ENCODE measurements around the gene EEF2KMT.
"Not testable (repeated sequence)": the region's sequence is repeated elsewhere in the genome, so short reads cannot be mapped to it uniquely, and the experiment has no call there.

EEF2KMT gene

DNA sequence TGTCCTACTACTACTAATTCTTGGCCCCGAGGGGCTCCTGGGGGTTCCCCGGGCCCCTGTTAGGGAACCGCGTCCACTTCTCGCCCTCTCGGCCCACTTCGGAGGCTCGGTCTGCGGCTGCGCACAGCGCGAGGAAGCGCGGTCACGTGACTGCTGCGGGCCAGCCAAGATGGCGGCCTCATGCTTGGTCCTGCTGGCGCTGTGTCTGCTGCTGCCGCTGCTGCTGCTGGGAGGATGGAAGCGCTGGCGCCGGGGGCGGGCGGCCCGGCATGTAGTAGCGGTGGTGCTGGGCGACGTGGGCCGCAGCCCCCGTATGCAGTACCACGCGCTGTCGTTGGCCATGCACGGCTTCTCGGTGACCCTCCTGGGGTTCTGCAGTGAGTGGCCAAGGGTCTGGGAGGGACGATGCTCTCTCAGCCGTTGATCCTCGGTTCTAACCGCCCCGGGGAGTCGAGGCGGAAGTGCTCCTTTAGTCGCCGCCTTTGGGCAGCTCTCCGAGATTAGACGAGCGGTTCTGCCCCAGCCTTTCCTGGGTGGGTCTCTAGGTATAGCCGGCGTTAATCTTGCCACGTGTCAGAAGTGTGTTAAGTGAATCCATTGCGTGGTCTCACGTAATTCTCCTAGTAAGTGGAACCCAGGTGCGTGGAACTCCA, 25.8 kb downstream of the EEF2KMT start, which contains the start of gene ALG1:
ALG1 (plus strand) TSS at position 163 of the 653 bp plus-strand sequence; CDS start at position 170, 7 bp downstream.
- in situ Hi-C loops (cut with MboI; ENCODE audit: low sequenced_read_pairs): no loop called here

GRCh38 chr16:5071341-5071680, 26.3 kb downstream of the EEF2KMT start:
- in situ Hi-C loops (cut with MboI; ENCODE audit: low sequenced_read_pairs): no loop called here

- in situ Hi-C loops (cut with MboI; ENCODE audit: low sequenced_read_pairs): no loop called here
These were observed 27.0 kb downstream of the EEF2KMT start for GRCh38 chr16:5070431-5071186.

- in situ Hi-C loops (cut with MboI; ENCODE audit: low sequenced_read_pairs): no loop called here
These were observed 27.7 kb downstream of the EEF2KMT start for GRCh38 chr16:5069854-5070253.

DNA sequence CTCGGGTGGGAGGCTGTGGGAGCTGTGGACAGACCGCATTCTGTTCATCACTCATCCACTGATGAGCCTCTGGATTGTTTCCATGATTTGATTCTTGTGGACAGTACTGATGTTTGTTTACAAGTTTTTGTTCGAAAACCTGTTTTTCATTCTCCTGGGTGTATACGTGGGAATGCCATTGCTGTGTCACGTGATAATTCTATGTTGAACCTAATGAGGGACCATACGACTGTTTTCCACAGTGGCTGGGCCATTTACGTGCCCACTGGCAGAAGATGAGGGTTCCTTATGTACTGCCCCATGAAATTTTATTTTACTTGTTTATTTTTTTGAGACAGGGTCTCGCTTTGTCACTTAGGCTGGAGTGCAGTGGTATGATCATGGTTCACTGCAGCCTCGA, 28.5 kb downstream of the EEF2KMT start:
- in situ Hi-C loops (cut with MboI; ENCODE audit: low sequenced_read_pairs): no loop called here

DNA sequence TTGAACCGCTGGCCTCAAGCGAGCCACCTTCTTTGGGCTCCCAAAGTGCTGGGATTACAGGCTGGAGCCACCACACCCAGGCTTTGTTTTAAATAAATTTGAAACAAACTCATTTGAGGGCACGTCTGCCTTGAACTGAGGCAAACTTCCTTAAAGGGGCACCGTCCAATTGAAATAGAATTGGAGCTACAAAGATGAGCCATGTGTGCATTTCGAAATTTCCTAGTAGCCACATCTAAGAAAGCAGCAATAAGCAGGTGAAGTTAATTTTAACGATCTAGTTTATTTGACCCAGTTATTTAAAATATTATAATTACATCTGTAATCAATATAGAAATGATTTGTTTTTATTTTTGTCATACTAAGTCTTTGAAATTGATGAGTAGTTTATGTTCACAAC, 31.1 kb downstream of the EEF2KMT start:
- in situ Hi-C loops (cut with MboI; ENCODE audit: low sequenced_read_pairs): no loop called here

- in situ Hi-C loops (cut with MboI; ENCODE audit: low sequenced_read_pairs): no loop called here
These were observed 31.8 kb downstream of the EEF2KMT start, which contains the start of gene C16orf89 for GRCh38 chr16:5065813-5066212. C16orf89 (minus strand) TSS chr16:5065956; CDS start chr16:5065908, 48 bp downstream.

- in situ Hi-C loops (cut with MboI; ENCODE audit: low sequenced_read_pairs): no loop called here
These were observed 32.3 kb downstream of the EEF2KMT start for GRCh38 chr16:5065326-5065725.

- in situ Hi-C loops (cut with MboI; ENCODE audit: low sequenced_read_pairs): no loop called here
These were observed 32.7 kb downstream of the EEF2KMT start for GRCh38 chr16:5064915-5065314.

GRCh38 chr16:5062790-5063765, 34.5 kb downstream of the EEF2KMT start:
- in situ Hi-C loops (cut with MboI; ENCODE audit: low sequenced_read_pairs): no loop called here

DNA sequence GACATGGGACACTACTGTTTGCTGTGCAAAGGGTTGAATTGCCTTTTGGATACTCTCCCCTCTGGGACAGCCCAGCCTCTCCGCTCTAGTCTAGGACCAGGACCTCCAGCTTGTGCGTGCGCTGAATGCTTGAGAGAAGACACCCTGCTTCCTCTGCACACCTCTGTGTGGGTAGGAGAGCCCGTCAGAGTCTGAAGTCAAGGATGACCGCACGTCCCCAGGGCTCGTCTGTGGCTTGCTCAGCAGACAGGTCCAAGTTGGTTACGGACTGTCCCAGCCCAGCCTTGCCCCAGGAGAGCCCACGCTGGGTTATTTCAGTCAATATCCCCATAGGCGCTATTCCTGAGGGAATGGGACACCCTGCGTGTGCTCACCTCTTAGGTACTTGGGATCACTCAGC, 35.5 kb downstream of the EEF2KMT start:
- in situ Hi-C loops (cut with MboI; ENCODE audit: low sequenced_read_pairs): no loop called here

GRCh38 chr16:5060073-5060641, 37.4 kb downstream of the EEF2KMT start:
- in situ Hi-C loops (cut with MboI; ENCODE audit: low sequenced_read_pairs): no loop called here

GRCh38 chr16:5059386-5060072, 38.1 kb downstream of the EEF2KMT start:
- in situ Hi-C loops (cut with MboI; ENCODE audit: low sequenced_read_pairs): no loop called here

DNA sequence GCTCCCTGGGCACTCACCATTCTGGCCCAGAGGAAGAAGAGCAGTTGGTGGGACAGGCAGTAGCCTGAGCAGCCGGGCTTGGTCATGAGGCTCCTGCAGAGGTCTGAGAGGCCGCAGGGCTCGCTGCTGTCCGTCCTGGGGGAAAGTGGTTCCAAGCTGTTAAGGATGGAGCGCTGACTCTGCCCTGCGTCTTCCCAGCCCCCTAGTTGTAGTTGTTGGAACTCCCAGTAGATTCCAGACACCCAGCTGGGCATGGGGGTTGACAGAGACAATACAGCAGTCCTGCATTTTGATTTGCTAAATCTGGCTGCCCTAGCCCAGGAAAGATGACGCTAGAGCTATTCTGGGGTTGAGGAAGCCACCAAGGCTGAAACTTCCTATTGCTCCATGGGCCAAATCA, 39.1 kb downstream of the EEF2KMT start:
- in situ Hi-C loops (cut with MboI; ENCODE audit: low sequenced_read_pairs): no loop called here

GRCh38 chr16:5056352-5056751, 41.2 kb downstream of the EEF2KMT start:
- in situ Hi-C loops (cut with MboI; ENCODE audit: low sequenced_read_pairs): no loop called here

DNA sequence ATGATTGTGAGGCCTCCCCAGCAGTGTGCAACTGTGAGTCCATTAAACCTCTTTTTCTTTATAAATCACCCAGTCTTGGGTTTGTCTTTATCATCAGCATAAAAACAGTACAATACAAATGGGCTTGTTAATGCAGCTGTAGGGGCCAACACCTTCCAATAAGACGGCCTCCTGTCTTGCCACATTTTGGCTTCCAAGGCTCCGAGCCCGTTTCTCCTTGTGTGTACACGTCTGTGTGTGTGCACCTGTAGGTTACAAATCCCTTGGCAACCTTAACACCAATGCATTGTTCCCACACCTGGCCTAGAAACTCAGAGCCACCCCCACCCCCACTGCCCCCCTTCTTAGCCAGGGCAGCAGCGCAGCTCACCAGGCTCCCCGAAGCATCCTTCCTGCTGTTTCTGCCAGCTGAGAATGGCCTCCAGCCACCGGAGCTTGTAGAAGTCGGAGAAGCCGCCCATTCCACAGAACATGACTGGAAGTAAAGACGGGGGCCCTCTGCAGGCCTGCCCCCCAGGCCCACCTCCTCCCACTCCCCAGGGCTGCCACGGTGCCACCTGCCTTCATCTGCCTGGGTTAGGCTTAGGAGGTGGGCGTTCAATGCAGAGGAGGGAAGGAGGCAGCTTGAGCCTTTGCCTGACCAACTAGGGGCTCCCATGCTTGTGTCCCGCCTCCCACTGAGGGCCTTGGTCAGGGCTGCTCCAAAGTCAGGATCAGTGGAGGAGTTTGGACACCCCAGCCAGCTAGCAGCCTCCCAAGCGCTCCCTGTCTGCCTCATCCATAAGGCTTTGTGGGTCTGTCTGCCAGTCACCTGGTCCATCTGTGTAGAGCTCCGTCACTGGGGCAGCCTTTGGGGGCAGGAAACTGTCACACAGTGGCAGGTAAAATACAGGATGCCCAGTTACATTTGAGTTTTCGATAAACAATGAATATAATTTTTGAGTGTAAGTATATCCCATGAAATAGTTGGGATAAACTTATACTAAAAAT, 42.4 kb downstream of the EEF2KMT start:
- in situ Hi-C loops (cut with MboI; ENCODE audit: low sequenced_read_pairs): no loop called here

DNA sequence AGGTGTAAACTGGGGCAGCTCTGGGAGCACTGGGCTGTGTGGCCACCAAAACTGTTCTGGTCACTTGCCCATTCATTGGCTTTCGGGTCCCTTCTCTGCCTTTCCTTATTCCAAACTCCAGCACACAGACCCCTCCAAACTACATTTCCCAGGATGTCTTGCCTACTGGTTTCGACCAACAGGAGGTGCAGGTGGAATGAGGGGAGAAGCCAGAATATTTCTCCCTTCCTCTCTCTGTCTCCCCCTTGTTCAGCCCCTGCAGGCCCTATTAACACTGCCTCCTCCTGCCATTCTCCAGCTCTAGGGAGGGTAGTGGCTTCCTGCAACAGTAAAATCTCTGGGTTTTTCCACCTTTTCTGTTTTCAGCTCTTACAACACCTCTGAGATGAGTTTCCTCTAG, 50.7 kb downstream of the EEF2KMT start:
- in situ Hi-C loops (cut with MboI; ENCODE audit: low sequenced_read_pairs): no loop called here

- in situ Hi-C loops (cut with MboI; ENCODE audit: low sequenced_read_pairs): no loop called here
These were observed 52.0 kb downstream of the EEF2KMT start for GRCh38 chr16:5045499-5046115.

GRCh38 chr16:5044581-5044980, 53.0 kb downstream of the EEF2KMT start:
- in situ Hi-C loops (cut with MboI; ENCODE audit: low sequenced_read_pairs): not testable (repeated sequence)
